ENCODE results near the gene PGAP3. TPM values are rescaled to one million over a fixed set of nuclear protein-coding genes. Genes with fewer than 3 reads are reported as not detected.
A peak's percentile ranks its signal among the peaks of the same experiment; 100 is the strongest.

Gene PGAP3
- total RNA-seq, 1 donor from 2014 or later = 12.9 TPM

DNA sequence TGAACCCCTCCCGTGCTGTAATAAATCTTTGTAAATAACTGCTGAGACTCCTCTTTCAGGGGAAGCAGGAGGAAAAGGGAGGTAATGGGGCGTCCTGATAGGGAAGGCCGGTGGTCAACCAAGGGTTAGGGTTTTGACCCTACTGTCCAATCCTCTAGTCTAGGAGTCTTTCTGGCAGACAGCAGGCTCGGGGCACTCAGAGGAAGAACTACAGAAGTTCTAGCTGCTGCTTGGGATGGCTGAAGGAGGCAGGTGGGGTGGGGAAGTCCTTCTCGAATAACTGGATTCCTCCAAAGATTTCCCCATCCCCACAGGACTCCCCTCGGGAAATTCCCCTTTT, 51.3 kb downstream of the PGAP3 start:
- DNase-seq (ENCODE audit: low spot score) = no peak
- intact Hi-C loops (cut with micrococcal nuclease) = loop anchor here (2.0 to 5.0 kb wide), 2 partner anchors 116 to 344 kb away; partner anchors contain the start of gene PSMD3
- H3K27me3 Mint-ChIP-seq (ENCODE audit: low read depth) = peaks cover 4% of the 10 kb centered on the region
- peaks cover 24% of the 10 kb centered on the region for H3K4me1 Mint-ChIP-seq (ENCODE audit: low read depth)
- peak overlapping the region; percentile 31 for H3K27ac Mint-ChIP-seq
- peaks cover 2% of the 10 kb centered on the region for H3K36me3 Mint-ChIP-seq (ENCODE audit: low read depth)
- no peaks in the 10 kb centered on the region for H3K9me3 Mint-ChIP-seq
- H3K4me3 Mint-ChIP-seq (ENCODE audit: low read depth) = peak overlapping the region; percentile 92

DNA sequence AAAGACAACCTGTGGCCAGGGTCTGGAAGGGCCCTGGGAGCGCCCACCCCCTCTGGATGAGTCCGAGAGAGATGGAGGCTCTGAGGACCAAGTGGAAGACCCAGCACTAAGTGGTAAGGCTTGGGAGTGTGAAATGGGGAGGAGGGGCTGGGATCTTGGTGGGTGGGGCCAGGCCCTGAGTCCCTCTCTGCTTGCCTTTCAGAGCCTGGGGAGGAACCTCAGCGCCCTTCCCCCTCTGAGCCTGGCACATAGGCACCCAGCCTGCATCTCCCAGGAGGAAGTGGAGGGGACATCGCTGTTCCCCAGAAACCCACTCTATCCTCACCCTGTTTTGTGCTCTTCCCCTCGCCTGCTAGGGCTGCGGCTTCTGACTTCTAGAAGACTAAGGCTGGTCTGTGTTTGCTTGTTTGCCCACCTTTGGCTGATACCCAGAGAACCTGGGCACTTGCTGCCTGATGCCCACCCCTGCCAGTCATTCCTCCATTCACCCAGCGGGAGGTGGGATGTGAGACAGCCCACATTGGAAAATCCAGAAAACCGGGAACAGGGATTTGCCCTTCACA, 52.2 kb downstream of the PGAP3 start:
- Mint-ChIP-seq H3K9me3 (no peaks in the 10 kb centered on the region), H3K27me3 (ENCODE audit: low read depth) (peaks cover 9% of the 10 kb centered on the region), H3K4me3 (ENCODE audit: low read depth) (no peak overlapping the region), H3K4me1 (ENCODE audit: low read depth) (peaks cover 26% of the 10 kb centered on the region), H3K27ac (no peak overlapping the region), H3K36me3 (ENCODE audit: low read depth) (peaks cover 2% of the 10 kb centered on the region)
- DNase-seq (ENCODE audit: low spot score) = no peak
- intact Hi-C loops (cut with micrococcal nuclease) = loop anchor here (2.0 to 5.0 kb wide), 2 partner anchors 117 to 345 kb away; partner anchors contain the start of gene PSMD3

DNA sequence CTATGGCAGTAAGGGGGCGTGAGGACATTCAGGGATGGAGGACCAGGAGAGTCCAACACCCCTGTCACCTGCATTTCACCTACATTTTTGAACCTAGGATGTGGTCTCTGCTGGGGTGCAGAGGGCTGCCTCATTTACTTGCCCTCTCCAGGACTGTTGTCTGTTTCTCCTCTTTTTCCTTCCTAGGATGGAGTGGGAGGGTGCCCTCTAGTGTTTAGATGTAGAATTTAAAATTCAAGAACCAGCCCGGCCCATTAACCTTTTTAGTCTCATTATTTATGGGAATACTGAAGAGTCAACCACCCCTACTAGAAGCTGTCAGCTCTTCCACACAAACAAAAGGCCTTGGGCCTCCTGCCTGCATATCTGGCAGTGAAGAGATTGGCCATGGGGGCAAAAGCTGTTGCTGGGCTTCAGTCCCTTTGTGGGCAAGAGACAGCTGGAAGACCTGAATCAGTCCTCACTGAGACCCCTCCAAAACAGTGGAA, 53.4 kb downstream of the PGAP3 start:
- peaks cover 2% of the 10 kb centered on the region for H3K36me3 Mint-ChIP-seq (ENCODE audit: low read depth)
- H3K9me3 Mint-ChIP-seq = no peaks in the 10 kb centered on the region
- intact Hi-C loops (cut with micrococcal nuclease) = loop anchor here (1.0 kb wide), 1 partner anchor 11 kb away; no protein-coding TSS in a partner anchor
- H3K4me1 Mint-ChIP-seq (ENCODE audit: low read depth) = peaks cover 23% of the 10 kb centered on the region
- DNase-seq (ENCODE audit: low spot score) = no peak
- no peak overlapping the region for H3K27ac Mint-ChIP-seq
- peaks cover 9% of the 10 kb centered on the region for H3K27me3 Mint-ChIP-seq (ENCODE audit: low read depth)
- H3K4me3 Mint-ChIP-seq (ENCODE audit: low read depth) = no peak overlapping the region

DNA sequence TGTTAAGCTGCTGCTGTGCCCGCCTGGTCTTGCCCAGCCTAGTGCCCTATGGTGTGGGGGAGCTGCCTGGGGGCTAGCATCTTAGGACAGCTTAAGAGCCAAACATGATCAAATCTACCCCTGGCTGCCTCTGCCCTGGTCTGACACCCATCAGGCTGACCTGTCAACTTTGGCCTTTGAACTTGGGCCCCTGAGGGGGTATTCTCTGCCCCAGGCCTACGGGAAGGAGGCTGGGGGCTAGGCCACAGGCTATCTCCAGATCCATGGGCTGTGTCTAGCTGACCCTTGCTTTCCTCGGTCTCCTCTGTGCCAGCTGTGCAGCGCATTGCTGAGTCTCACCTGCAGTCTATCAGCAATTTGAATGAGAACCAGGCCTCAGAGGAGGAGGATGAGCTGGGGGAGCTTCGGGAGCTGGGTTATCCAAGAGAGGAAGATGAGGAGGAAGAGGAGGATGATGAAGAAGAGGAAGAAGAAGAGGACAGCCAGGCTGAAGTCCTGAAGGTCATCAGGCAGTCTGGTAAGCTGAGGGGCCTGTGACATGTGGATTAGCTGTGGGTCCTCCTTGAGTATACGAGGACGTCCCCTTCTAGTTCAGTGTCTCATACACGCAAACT, 54.2 kb downstream of the PGAP3 start:
- Mint-ChIP-seq H3K4me1 (ENCODE audit: low read depth) (peaks cover 19% of the 10 kb centered on the region), H3K9me3 (no peaks in the 10 kb centered on the region), H3K27me3 (ENCODE audit: low read depth) (peaks cover 11% of the 10 kb centered on the region), H3K27ac (no peak overlapping the region), H3K36me3 (ENCODE audit: low read depth) (peaks cover 2% of the 10 kb centered on the region), H3K4me3 (ENCODE audit: low read depth) (no peak overlapping the region)
- intact Hi-C loops (cut with micrococcal nuclease) = loop anchor here (1.0 kb wide), 1 partner anchor 10 kb away; no protein-coding TSS in a partner anchor
- DNase-seq (ENCODE audit: low spot score) = no peak

DNA sequence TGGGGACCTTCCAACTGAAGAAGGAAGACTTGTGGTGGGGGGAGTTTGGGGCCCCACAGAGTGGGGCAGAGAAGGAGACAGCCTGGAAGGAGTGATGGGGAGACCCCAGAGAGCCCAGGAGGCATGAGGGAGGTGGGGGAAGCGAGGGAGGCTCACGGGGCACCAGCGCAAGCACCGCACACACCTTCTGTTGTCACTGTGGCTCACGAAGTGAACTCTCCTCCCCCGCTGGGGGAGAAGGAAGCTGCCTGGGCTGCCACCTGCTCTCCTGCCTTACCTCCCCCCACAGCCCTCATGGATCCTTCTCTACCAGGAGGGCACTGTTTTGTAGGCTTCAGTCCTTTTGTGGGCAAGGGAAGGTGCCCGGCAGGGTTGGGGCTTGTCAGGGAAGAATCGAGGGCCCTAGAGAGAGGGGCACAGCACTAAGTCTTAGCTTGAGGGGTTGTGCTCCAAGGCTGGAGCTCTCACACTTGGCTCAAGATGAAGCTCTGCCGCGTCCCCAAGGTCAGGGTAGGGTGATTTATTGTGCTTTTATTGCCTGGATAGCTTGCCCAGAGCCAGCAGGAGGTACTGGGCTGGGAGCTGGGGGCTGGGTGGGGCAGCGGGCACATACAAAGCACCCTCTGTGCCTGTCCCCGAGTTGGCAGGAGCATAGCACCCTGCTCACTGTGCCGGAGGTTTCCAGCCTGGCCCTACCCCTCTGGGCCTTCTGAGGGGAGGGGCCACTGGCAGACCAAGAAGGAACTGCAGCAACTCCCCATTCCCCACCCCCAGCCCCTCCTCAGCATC, 55.5 kb downstream of the PGAP3 start:
- Mint-ChIP-seq H3K36me3 (ENCODE audit: low read depth) (no peaks in the 10 kb centered on the region), H3K27ac (no peak overlapping the region), H3K4me1 (ENCODE audit: low read depth) (peaks cover 7% of the 10 kb centered on the region), H3K27me3 (ENCODE audit: low read depth) (peaks cover 21% of the 10 kb centered on the region), H3K4me3 (ENCODE audit: low read depth) (no peak overlapping the region), H3K9me3 (no peaks in the 10 kb centered on the region)
- intact Hi-C loops (cut with micrococcal nuclease) = no loop called here
- DNase-seq (ENCODE audit: low spot score) = no peak

DNA sequence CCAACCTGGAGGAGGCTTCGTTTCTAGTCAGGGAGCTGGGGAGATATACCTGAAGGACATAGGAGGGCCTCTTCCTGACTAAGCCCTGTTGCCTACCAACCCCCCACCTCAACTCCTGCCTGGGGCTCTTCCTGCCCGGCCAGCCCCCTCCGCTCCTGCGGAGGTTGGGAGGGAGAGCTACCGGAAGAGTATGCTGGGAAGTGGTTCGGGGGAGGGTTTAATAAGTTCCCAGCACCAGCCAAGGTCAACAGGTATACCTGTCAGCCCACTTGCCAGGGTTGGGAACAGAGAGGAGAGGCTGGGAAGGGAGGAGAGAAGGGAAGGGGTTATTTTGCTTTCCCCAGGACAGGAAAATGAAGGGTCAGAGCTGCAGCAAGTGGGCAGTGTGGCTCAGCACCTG, 56.5 kb downstream of the PGAP3 start:
- Mint-ChIP-seq H3K36me3 (ENCODE audit: low read depth) (no peaks in the 10 kb centered on the region), H3K9me3 (no peaks in the 10 kb centered on the region), H3K27ac (no peak overlapping the region), H3K27me3 (ENCODE audit: low read depth) (peaks cover 26% of the 10 kb centered on the region), H3K4me3 (ENCODE audit: low read depth) (no peak overlapping the region), H3K4me1 (ENCODE audit: low read depth) (peaks cover 8% of the 10 kb centered on the region)
- no peak for DNase-seq (ENCODE audit: low spot score)
- intact Hi-C loops (cut with micrococcal nuclease) = no loop called here

DNA sequence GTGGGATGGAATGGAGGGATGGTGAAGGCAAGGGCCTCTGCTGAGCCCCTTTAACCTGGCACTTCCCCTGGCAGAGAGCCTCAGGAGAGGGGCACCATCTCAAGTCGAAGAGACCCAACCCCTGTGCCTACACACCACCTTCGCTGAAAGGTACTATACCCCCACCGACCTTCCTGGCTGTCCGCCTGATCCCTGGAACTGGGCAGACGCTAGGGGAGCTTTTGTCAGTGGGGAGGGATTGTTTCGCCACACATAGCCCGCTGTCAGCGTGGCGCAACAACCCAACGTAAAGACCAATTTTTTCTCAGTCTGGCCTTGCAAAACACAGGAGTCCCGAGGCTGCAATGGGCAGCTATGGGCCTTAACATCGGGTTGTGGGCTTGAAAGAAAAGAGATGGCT, 58.0 kb downstream of the PGAP3 start:
- Mint-ChIP-seq H3K27me3 (ENCODE audit: low read depth) (peaks cover 41% of the 10 kb centered on the region), H3K27ac (no peak overlapping the region), H3K9me3 (no peaks in the 10 kb centered on the region), H3K4me3 (ENCODE audit: low read depth) (no peak overlapping the region), H3K4me1 (ENCODE audit: low read depth) (peaks cover 11% of the 10 kb centered on the region), H3K36me3 (ENCODE audit: low read depth) (no peaks in the 10 kb centered on the region)
- no peak for DNase-seq (ENCODE audit: low spot score)
- intact Hi-C loops (cut with micrococcal nuclease) = loop anchor here (10.0 kb wide), 1 partner anchor 325 kb away; no protein-coding TSS in a partner anchor

DNA sequence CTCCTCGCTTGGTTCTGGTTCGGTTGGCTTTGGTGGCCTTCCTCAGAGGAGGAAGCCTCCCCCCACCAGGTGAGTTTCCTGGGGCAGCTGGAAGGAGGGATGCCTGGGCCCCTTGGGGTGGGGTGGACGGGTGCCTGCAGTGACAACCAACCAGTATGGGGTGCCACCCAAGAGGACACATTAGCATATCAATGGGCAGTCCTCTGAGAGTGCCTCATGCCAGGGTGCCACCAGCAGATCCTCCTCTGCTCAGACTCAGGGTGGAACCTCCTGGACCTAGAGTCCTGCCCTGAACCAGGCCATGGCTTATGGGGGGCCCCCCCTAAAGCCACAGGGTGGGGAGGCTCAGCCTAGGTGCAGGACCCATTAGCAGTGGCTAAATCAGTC, 58.4 kb downstream of the PGAP3 start:
- Mint-ChIP-seq H3K9me3 (no peaks in the 10 kb centered on the region), H3K27me3 (ENCODE audit: low read depth) (peaks cover 45% of the 10 kb centered on the region), H3K36me3 (ENCODE audit: low read depth) (no peaks in the 10 kb centered on the region), H3K27ac (no peak overlapping the region), H3K4me1 (ENCODE audit: low read depth) (peaks cover 11% of the 10 kb centered on the region), H3K4me3 (ENCODE audit: low read depth) (no peak overlapping the region)
- no peak for DNase-seq (ENCODE audit: low spot score)
- intact Hi-C loops (cut with micrococcal nuclease) = loop anchor here (10.0 kb wide), 1 partner anchor 325 kb away; no protein-coding TSS in a partner anchor

DNA sequence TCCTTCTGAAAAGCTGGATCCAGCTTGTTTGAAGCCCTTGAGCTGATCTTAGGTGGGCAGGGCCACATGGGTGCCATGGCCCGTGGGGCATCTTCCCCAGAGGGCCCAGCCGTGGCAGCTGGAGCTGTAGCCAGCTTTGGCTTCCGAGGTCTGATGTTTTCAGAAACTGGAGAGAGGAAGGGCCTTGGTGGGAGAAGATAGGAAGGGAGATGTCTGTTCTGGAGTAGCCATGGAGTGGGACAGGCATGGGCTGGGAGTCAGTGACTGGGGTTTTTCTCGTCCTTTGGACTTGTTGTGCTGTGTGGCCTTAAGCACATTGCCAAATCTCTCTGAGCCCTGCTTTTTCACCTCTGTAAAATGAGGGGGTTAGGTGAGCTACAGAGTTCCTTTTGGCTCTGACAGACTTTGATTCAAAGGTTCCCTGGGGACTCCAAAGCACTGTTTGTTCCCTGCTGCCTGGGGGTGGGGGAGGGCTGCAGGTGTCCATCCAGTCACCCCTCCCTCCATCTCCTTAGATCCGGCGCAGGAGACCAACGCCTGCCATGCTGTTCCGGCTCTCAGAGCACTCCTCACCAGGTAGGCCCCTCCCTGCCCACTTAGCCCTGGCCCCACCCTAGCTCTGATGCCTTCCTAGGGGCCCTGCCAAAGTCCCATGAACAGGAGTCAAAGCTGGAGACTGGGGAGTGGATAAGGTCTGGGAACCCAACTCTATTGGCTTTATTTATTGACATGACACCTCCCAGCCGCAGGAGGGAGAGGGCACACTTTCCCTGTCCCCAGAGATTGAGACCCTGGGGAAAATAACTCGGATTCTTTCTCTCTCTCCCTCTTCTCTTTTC, 59.0 kb downstream of the PGAP3 start:
- H3K4me1 Mint-ChIP-seq (ENCODE audit: low read depth) = peaks cover 10% of the 10 kb centered on the region
- peaks cover 47% of the 10 kb centered on the region for H3K27me3 Mint-ChIP-seq (ENCODE audit: low read depth)
- H3K27ac Mint-ChIP-seq = no peak overlapping the region
- intact Hi-C loops (cut with micrococcal nuclease) = loop anchor here (10.0 kb wide), 1 partner anchor 326 kb away; no protein-coding TSS in a partner anchor
- H3K9me3 Mint-ChIP-seq = no peaks in the 10 kb centered on the region
- no peak for DNase-seq (ENCODE audit: low spot score)
- H3K4me3 Mint-ChIP-seq (ENCODE audit: low read depth) = no peak overlapping the region
- H3K36me3 Mint-ChIP-seq (ENCODE audit: low read depth) = no peaks in the 10 kb centered on the region

DNA sequence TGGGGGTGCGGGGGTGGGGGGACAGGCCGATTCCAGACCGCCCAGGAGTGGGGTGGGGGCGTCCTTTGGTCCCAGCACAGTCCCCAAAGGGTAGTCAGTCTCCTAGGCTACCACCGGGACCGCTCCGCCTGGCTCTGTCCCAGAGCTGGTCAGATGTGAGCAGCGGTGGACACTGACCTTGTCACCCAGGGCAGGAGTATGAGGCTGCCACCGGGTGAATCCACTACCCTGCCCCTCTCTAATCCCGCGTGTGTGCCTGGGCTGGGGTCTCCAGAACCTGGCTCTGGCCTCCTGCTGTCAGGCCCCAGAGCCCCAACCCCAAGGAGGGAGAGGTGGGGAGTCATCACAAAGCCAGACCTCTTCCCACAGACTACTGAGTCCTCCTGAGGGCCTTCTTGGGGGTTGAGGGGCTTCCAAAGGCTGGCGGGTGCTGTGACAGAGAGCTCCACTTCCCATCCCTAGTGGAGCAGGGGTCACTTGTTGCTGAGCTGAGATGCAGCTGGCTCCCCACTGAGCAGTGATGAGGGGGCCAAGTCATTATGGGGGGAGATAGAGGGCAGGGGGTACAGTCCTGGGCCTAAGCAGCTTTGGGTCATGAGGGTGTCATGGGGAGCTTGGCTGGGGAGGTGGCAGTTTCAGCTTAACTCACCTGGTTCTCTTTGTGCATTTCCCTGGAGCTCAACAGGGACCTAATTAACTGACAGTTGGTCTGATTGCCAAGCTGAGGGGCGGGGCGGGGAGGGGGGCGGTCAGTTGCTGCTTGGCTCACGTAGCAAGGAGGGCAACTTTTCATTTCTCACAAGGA, 59.9 kb downstream of the PGAP3 start:
- Mint-ChIP-seq H3K27ac (no peak overlapping the region), H3K27me3 (ENCODE audit: low read depth) (peaks cover 47% of the 10 kb centered on the region), H3K4me1 (ENCODE audit: low read depth) (peaks cover 15% of the 10 kb centered on the region), H3K9me3 (no peaks in the 10 kb centered on the region), H3K4me3 (ENCODE audit: low read depth) (no peak overlapping the region), H3K36me3 (ENCODE audit: low read depth) (no peaks in the 10 kb centered on the region)
- no peak for DNase-seq (ENCODE audit: low spot score)
- intact Hi-C loops (cut with micrococcal nuclease) = loop anchor here (10.0 kb wide), 1 partner anchor 327 kb away; no protein-coding TSS in a partner anchor

DNA sequence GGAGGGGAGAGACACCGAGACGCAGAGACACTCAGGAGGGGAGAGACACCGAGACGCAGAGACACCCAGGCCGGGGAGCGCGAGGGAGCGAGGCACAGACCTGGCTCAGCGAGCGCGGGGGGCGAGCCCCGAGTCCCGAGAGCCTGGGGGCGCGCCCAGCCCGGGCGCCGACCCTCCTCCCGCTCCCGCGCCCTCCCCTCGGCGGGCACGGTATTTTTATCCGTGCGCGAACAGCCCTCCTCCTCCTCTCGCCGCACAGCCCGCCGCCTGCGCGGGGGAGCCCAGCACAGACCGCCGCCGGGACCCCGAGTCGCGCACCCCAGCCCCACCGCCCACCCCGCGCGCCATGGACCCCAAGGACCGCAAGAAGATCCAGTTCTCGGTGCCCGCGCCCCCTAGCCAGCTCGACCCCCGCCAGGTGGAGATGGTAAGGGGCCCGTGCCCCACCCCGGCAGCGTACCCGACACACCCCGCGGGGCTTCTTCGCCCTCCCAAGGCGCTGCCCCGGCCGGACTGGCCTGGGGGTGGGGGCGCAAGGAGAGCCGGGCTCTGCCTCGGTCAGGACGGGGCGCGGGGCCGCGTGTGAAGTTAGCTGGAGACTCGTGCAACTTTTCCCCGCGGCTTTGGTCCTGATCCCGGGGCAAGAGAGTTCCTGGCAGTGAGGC, 60.7 kb downstream of the PGAP3 start:
- Mint-ChIP-seq H3K9me3 (no peaks in the 10 kb centered on the region), H3K27me3 (ENCODE audit: low read depth) (peaks cover 47% of the 10 kb centered on the region), H3K4me3 (ENCODE audit: low read depth) (no peak overlapping the region), H3K36me3 (ENCODE audit: low read depth) (no peaks in the 10 kb centered on the region), H3K27ac (no peak overlapping the region), H3K4me1 (ENCODE audit: low read depth) (peaks cover 21% of the 10 kb centered on the region)
- DNase-seq (ENCODE audit: low spot score) = no peak
- intact Hi-C loops (cut with micrococcal nuclease) = loop anchor here (10.0 kb wide), 1 partner anchor 328 kb away; no protein-coding TSS in a partner anchor

Data from activated T-helper 2 cell treated with anti-CD3 and anti-CD28 coated beads, Interferon-gamma antibody, Interleukin-2, Interleukin-4, amounts not matched to agents 10 μg/mL and 5 μg/mL and 100 μg/mL, durations not matched to agents 14 hours and 24 hours and 36 hours (primary cell).